GM06990 (cell line): ENCODE results near the gene PLXNA4.

Source experiments
- DNase-seq: peaks from one replicate; pipeline ENCODE4 v3.0.0-alpha.2; 2011; ENCODE audit not compliant: insufficient read length; ENCODE audit errors: extremely low read depth
- H3K27me3 ChIP-seq: replicated peaks from 2 replicates; pipeline ENCODE4 v1.6.0; 2011; ENCODE audit warnings: low read length; ENCODE audit not compliant: control insufficient read depth, insufficient read depth
- H3K36me3 ChIP-seq: 2 replicates; pipeline ENCODE4 v1.5.1; 2011; ENCODE audit warnings: low read length; ENCODE audit not compliant: control insufficient read depth, insufficient read depth
- H3K4me3 ChIP-seq: replicated peaks from 2 replicates; pipeline ENCODE4 v1.5.1; 2011; ENCODE audit warnings: low read depth, mild to moderate bottlenecking, control low read depth, low read length
- TF ChIP-seq, protein P1 (sequence below): IDR thresholded peaks from 2 replicates; pipeline ENCODE4 v1.5.1; 2011; ENCODE audit warnings: low read length, control low read depth, mild to moderate bottlenecking, inconsistent platforms; ENCODE audit not compliant: insufficient read depth, poor library complexity, severe bottlenecking

PLXNA4 gene

DNA sequence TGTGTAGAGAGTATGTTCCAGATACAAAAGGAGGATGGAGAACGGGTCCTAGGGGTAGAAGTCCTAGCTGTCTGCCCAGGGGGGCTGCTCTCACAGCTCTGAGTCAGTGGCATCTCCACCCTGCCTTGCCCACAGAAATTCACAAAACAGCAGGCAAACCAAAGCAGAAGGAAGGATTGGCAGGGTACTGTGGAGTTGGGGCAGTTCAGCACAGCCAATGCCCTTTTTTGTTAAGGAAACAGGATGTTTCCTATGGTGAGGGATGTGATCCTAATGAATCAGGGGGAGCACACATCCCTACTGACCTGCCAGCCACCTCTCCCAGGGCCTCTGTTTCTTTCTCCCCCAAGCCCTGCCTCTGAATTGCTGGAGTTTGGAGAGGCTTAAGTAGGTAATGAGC, 457.6 kb downstream of the PLXNA4 start:
- no peak for DNase-seq
- Histone ChIP-seq H3K27me3 (no peaks in the 10 kb centered on the region; the same call in 1 of the 2 replicates), H3K4me3 (no peak overlapping the region), H3K36me3 (no peaks in the 10 kb centered on the region)
- TF ChIP-seq, protein P1, sequence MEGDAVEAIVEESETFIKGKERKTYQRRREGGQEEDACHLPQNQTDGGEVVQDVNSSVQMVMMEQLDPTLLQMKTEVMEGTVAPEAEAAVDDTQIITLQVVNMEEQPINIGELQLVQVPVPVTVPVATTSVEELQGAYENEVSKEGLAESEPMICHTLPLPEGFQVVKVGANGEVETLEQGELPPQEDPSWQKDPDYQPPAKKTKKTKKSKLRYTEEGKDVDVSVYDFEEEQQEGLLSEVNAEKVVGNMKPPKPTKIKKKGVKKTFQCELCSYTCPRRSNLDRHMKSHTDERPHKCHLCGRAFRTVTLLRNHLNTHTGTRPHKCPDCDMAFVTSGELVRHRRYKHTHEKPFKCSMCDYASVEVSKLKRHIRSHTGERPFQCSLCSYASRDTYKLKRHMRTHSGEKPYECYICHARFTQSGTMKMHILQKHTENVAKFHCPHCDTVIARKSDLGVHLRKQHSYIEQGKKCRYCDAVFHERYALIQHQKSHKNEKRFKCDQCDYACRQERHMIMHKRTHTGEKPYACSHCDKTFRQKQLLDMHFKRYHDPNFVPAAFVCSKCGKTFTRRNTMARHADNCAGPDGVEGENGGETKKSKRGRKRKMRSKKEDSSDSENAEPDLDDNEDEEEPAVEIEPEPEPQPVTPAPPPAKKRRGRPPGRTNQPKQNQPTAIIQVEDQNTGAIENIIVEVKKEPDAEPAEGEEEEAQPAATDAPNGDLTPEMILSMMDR, result no peak

DNA sequence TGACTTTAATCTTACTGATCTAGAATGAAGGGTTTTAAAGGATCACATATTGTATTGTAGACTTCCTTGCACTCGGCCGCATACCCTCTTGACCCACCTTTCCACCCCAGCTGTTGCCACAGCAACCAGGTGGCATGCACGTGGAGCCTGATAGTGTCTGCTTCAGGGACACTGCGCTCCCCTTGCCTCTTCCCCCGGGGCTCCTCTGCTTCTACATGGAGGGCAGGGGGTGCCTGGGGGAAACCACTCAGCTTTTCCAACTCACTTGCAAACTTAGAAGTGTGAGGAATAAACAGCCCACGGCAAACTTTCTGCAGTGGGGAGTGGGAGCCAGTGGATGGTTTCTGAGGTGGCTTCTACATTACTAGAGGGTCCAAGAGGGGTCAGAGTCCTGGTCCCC, 458.6 kb downstream of the PLXNA4 start:
- no peak for DNase-seq
- Histone ChIP-seq H3K27me3 (no peaks in the 10 kb centered on the region; the same call in 1 of the 2 replicates), H3K4me3 (no peak overlapping the region), H3K36me3 (no peaks in the 10 kb centered on the region)
- TF ChIP-seq, protein P1, result no peak

DNA sequence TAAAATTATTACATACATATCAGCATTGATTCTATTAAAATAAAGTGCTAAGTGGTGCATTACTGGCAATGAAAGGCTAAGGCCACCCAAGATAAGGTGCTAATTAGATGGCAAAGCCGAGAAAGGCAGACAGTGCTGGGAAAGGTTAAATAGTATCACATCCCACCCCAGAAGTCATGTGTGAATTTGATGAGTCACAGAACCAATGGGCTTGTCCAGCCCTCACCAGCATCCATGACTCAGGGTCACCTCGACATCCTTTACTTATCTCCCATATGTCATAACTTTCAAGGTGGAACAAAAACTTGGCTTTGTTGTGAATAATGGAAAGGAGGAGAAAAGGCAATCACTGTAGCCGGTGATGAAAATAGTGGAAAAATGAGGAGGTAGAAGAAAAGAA, 459.1 kb downstream of the PLXNA4 start:
- TF ChIP-seq, protein P1, result no peak

DNA sequence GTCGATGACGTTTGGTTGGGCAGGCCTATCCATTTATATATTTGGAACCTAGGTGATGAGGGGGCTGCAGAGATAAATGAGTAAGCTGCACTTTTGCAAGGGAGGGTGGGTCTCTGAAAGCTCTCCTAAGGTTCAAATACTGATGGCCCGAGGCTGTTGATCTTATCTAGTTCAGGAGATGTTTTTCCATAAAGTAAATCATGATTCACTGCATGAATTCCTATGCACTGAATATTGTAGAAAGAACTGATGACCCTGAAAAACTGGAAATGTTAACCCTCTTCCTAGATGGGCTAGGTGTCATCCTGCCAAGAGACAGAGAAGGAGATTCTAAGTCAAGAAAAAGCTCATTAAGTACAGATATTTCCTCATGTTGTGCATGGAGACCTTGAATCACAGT, 459.9 kb downstream of the PLXNA4 start:
- Histone ChIP-seq H3K27me3 (no peaks in the 10 kb centered on the region; the same call in 1 of the 2 replicates), H3K36me3 (no peaks in the 10 kb centered on the region), H3K4me3 (no peak overlapping the region)
- TF ChIP-seq, protein P1, result no peak
- no peak for DNase-seq

More for the DNA sequence above, 459.1 kb downstream of the PLXNA4 start:
- Histone ChIP-seq H3K27me3 (no peaks in the 10 kb centered on the region; the same call in 1 of the 2 replicates), H3K36me3 (no peaks in the 10 kb centered on the region), H3K4me3 (no peak overlapping the region)
- no peak for DNase-seq

DNA sequence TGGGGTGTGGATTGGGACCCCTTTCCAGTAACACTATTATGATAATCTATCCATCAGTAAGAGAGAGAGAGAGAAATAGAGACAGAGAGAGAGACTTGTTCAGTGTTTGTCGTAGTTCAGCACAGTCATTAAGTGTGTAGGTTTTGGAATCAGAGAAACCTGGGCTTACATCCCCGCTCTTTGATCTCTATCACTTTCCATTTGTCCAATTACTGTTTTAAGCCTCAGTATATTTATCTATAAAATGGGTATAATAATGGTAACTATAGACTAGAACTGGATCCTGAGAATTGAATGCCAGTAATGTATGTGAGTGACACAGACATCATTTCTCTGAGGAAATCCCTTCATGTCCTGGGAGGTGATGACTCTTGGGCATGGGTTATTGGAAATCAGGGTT, 460.5 kb downstream of the PLXNA4 start:
- TF ChIP-seq, protein P1, result no peak
- no peaks in the 10 kb centered on the region for H3K36me3 ChIP-seq
- H3K27me3 ChIP-seq, result no peaks in the 10 kb centered on the region; the same call in 1 of the 2 replicates
- H3K4me3 ChIP-seq, result no peak overlapping the region
- no peak for DNase-seq

DNA sequence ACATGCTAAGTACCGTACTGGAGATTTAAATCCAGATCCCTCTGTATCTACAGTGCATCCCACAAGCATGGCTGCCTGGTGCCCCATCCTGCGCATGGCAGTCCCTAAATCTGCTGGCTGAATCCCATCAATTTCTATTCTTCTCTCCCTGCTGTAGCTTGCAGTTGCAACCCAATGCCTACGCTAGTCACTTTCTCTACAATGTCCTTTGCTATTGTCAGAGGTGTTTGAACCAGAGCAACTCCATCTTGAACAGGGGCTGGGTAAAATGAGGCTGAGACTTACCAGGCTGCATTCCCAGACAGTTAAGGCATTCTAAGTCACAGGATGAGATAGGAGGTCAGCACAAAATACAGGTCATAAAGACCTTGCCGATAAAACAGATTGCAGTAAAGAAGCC, 461.2 kb downstream of the PLXNA4 start:
- H3K27me3 ChIP-seq, result no peaks in the 10 kb centered on the region; the same call in 1 of the 2 replicates
- DNase-seq, result no peak
- TF ChIP-seq, protein P1, result no peak

More for the DNA sequence above, 461.2 kb downstream of the PLXNA4 start:
- Histone ChIP-seq H3K4me3 (no peak overlapping the region), H3K36me3 (no peaks in the 10 kb centered on the region)
